SK-N-SH (cell line): ENCODE results near the gene GREM2. TPM values are rescaled to one million over a fixed set of nuclear protein-coding genes. Genes with fewer than 3 reads are reported as not detected.
A peak's percentile ranks its signal among the peaks of the same experiment; 100 is the strongest.

Source experiments
- CTCF ChIA-PET: fragments of 300-600, 350-600 bp; formaldehyde crosslinking; extraction: SDS; loops from one replicate; lab custom pipeline; 2021; lab: Yijun Ruan, JAX
- POLR2A ChIA-PET: fragments of 350-600 bp; sonication (Branson Sonifier 250); formaldehyde crosslinking; extraction: SDS; loops from one replicate; lab custom pipeline; 2020; ENCODE audit warnings: antibody characterized with exemption, inconsistent platforms; lab: Yijun Ruan, JAX
- DNase-seq: peaks from one replicate; pipeline ENCODE4 v3.0.0; 2012
- H2AFZ ChIP-seq: fragments of 200-600 bp; sonication (generic); 2 replicates; pipeline ENCODE4 v1.8.1; 2016; ENCODE audit warnings: antibody characterized with exemption, mild to moderate bottlenecking, low read depth
- H3F3A ChIP-seq: fragments of 200-600 bp; sonication (generic); replicated peaks from 2 replicates; pipeline ENCODE3; 2016; ENCODE audit warnings: antibody characterized with exemption, mild to moderate bottlenecking; ENCODE audit not compliant: insufficient read depth
- H3K27ac ChIP-seq, 2 experiments: fragments of 200-500 bp in 1 of 2; fragments of 200-600 bp in 1 of 2; sonication (Bioruptor generic) in 1 of 2; sonication (generic), shearing (Covaris generic) in 1 of 2; 2 replicates each; pipeline versions ENCODE4 v1.5.1 to v1.6.1; 2014 to 2016; ENCODE audit warnings: low read depth in 2 of 2, inconsistent platforms in 1 of 2, low read length in 1 of 2, mild to moderate bottlenecking in 1 of 2, mixed read lengths in 1 of 2
- H3K27me3 ChIP-seq: fragments of 200-600 bp; sonication (generic), shearing (Covaris generic); 2 replicates; pipeline ENCODE4 v1.6.1; 2016; ENCODE audit warnings: mixed run types; ENCODE audit not compliant: insufficient read depth
- H3K36me3 ChIP-seq, 2 experiments: fragments of 200-500 bp in 1 of 2; fragments of 200-600 bp in 1 of 2; sonication (Bioruptor generic) in 1 of 2; sonication (generic) in 1 of 2; replicated peaks in 1 of 2; 2 replicates each; pipeline versions ENCODE3 to v1.5.1; 2014 to 2016; ENCODE audit warnings: low read length in 1 of 2, mild to moderate bottlenecking in 1 of 2; ENCODE audit not compliant: insufficient read depth in 2 of 2, control insufficient read depth in 1 of 2
- H3K4me1 ChIP-seq, 2 experiments: fragments of 200-500 bp in 1 of 2; fragments of 200-600 bp in 1 of 2; sonication (Bioruptor generic) in 1 of 2; sonication (generic), shearing (Covaris generic) in 1 of 2; 2 replicates each; pipeline versions ENCODE4 v1.5.1 to v1.6.1; 2014 to 2016; ENCODE audit warnings: low read depth in 1 of 2, low read length in 1 of 2, mixed run types in 1 of 2; ENCODE audit not compliant: insufficient read depth in 2 of 2, control insufficient read depth in 1 of 2
- H3K4me2 ChIP-seq: fragments of 200-600 bp; sonication (generic), shearing (Covaris generic); 2 replicates; pipeline ENCODE4 v1.6.1; 2017; ENCODE audit warnings: mixed run types
- H3K4me3 ChIP-seq, 2 experiments: fragments of 200-500 bp in 1 of 2; fragments of 200-600 bp in 1 of 2; sonication (Bioruptor generic) in 1 of 2; sonication (generic), shearing (Covaris generic) in 1 of 2; 2 replicates each; pipeline versions ENCODE4 v1.5.1 to v1.8.1; 2014 to 2016; ENCODE audit warnings: low read depth in 2 of 2, inconsistent platforms in 1 of 2, low read length in 1 of 2, mild to moderate bottlenecking in 1 of 2, mixed read lengths in 1 of 2, moderate library complexity in 1 of 2
- H3K79me2 ChIP-seq: fragments of 200-600 bp; sonication (generic); 2 replicates; pipeline ENCODE4 v1.8.1; 2017; ENCODE audit warnings: mild to moderate bottlenecking; ENCODE audit not compliant: insufficient read depth
- H3K9ac ChIP-seq: fragments of 200-600 bp; sonication (generic); 2 replicates; pipeline ENCODE4 v1.6.1; 2017; ENCODE audit warnings: mixed run types
- H3K9me2 ChIP-seq: fragments of 200-600 bp; sonication (generic); 2 replicates; pipeline ENCODE4 v1.6.1; 2017; ENCODE audit warnings: mixed run types
- H3K9me3 ChIP-seq: fragments of 200-600 bp; sonication (generic); 2 replicates; pipeline ENCODE4 v1.6.1; 2017; ENCODE audit warnings: mixed run types, mild to moderate bottlenecking, moderate library complexity
- H4K20me1 ChIP-seq: fragments of 200-600 bp; sonication (generic); 2 replicates; pipeline ENCODE4 v1.6.1; 2017; ENCODE audit warnings: mild to moderate bottlenecking, mixed run types; ENCODE audit not compliant: insufficient read depth
- CHD2 ChIP-seq: fragments of 150-350 bp; IDR thresholded peaks from 2 replicates; pipeline ENCODE4 v1.6.1; 2018; ENCODE audit warnings: low read length; ENCODE audit not compliant: partially characterized antibody
- EP300 ChIP-seq, 2 experiments: IDR thresholded peaks; 2 replicates each; pipeline versions ENCODE4 v1.4.0 to v1.6.1; 2012; ENCODE audit warnings: borderline replicate concordance in 1 of 2, low read depth in 1 of 2, low read length in 1 of 2
- FOSL2 ChIP-seq: IDR thresholded peaks from 2 replicates; pipeline ENCODE4 v1.4.0; 2012; ENCODE audit warnings: low read depth, mild to moderate bottlenecking, moderate library complexity, borderline replicate concordance
- FOXJ3 ChIP-seq: sonication (generic); formaldehyde crosslinking; IDR thresholded peaks from 2 replicates; pipeline ENCODE4 v1.5.1; 2020; ENCODE audit warnings: mild to moderate bottlenecking, missing genetic modification reagents
- FOXM1 ChIP-seq: IDR thresholded peaks from 2 replicates; pipeline ENCODE4 v1.4.0; 2012; ENCODE audit warnings: low read depth, mild to moderate bottlenecking
- GABPA ChIP-seq: IDR thresholded peaks from 2 replicates; pipeline ENCODE4 v1.4.0; 2012; ENCODE audit warnings: low read depth, mild to moderate bottlenecking
- GATA2 ChIP-seq: sonication (generic); formaldehyde crosslinking; IDR thresholded peaks from 2 replicates; pipeline ENCODE4 v1.5.0; 2020; ENCODE audit warnings: mild to moderate bottlenecking, missing genetic modification reagents
- MAX ChIP-seq: IDR thresholded peaks from 2 replicates; pipeline ENCODE4 v1.4.0; 2012; ENCODE audit warnings: low read depth
- NFIC ChIP-seq: IDR thresholded peaks from 2 replicates; pipeline ENCODE4 v1.4.0; 2012; ENCODE audit warnings: borderline replicate concordance
- NRF1 ChIP-seq: IDR thresholded peaks from 2 replicates; pipeline ENCODE4 v1.6.1; 2012; ENCODE audit warnings: low read depth, mild to moderate bottlenecking, low read length
- POLR2AphosphoS5 ChIP-seq: IDR thresholded peaks from 2 replicates; pipeline ENCODE4 v1.6.1; 2012; ENCODE audit warnings: low read depth, low read length
- RCOR1 ChIP-seq: fragments of 150-350 bp; IDR thresholded peaks from 2 replicates; pipeline ENCODE4 v1.6.1; 2017; ENCODE audit warnings: antibody characterized with exemption, low read length
- REST ChIP-seq: IDR thresholded peaks from 2 replicates; pipeline ENCODE4 v1.6.1; 2012; ENCODE audit warnings: mild to moderate bottlenecking, low read depth, low read length, moderate library complexity
- RFX5 ChIP-seq: IDR thresholded peaks from 2 replicates; pipeline ENCODE4 v1.6.1; 2012; ENCODE audit warnings: mild to moderate bottlenecking, improper control_type of control experiment, low read length
- RXRA ChIP-seq: IDR thresholded peaks from 2 replicates; pipeline ENCODE4 v1.4.0; 2012; ENCODE audit warnings: low read depth, mild to moderate bottlenecking, borderline replicate concordance
- SMC3 ChIP-seq: IDR thresholded peaks from 2 replicates; pipeline ENCODE4 v1.6.1; 2012; ENCODE audit warnings: low read depth, low read length, improper control_type of control experiment
- TCF12 ChIP-seq: IDR thresholded peaks from 2 replicates; pipeline ENCODE4 v1.4.0; 2012
- TEAD4 ChIP-seq: IDR thresholded peaks from 2 replicates; pipeline ENCODE4 v1.4.0; 2012; ENCODE audit warnings: mild to moderate bottlenecking, borderline replicate concordance; ENCODE audit not compliant: insufficient read depth
- USF1 ChIP-seq: IDR thresholded peaks from 2 replicates; pipeline ENCODE4 v1.4.0; 2012; ENCODE audit warnings: low read depth, borderline replicate concordance
- YY1 ChIP-seq: IDR thresholded peaks from 2 replicates; pipeline ENCODE4 v1.4.0; 2012; ENCODE audit warnings: low read depth, mild to moderate bottlenecking
- WGBS: methylation state at CpG from one replicate; pipeline ENCODE4 v1.1.6; 2017; ENCODE audit warnings: low lambda C conversion rate; 5-methylcytosine and 5-hydroxymethylcytosine counted together
- polyA plus RNA-seq, 3 experiments: library from polyadenylated mRNA; depleted of rRNA; stranded (reverse); fragments of >200 nt; gene quantifications; 2 replicates each; pipeline ENCODE4 v1.2.3, GENCODE V29; 2012
- TF ChIP-seq, protein P1 (sequence below): fragments of 150-350 bp; IDR thresholded peaks from 2 replicates; pipeline ENCODE4 v1.6.1; 2016; ENCODE audit warnings: mild to moderate bottlenecking, low read depth, low read length

The GREM2 gene
- polyA plus RNA-seq, 1 of the 3 experiments (the other 2 are of a cell fraction), result 0.94 TPM

GRCh38 chr1:240610636-240611035 lies 1.3 kb downstream of the GREM2 start:
- CTCF ChIA-PET, result interaction anchor here (1.0 to 4.0 kb wide), 2 partner anchors 81 to 421 kb away, joined by 5 to 25 read pairs; no protein-coding TSS in a partner anchor

DNA sequence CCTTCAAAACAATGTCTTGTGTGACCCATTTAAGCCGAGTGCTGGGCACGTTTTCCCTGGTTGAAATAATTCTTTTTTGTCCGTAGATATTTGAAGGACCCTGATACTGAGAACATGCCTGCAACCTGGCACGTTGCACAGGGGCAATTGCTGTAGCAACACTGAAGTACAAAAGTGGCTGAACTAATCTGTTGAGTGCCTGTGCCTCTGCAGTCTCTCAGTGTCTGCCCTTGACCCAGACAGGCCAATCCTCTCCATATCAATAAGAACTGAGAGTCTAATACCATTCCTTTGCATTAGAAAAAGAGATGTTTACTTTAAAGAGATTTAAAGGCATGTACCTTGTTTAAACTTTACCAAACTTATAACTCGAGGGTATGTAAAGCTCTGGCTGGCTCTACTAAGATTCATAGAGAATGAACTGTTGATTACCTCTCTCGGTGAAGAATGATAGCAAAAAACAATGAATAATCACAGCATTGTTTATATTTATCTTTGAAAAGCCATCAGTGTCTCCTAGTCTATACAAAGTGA lies 2.4 kb downstream of the GREM2 start:
- Histone ChIP-seq H2AFZ (no peak overlapping the region), H3K27ac (no peak overlapping the region), H3K79me2 (no peaks in the 10 kb centered on the region), H3K9ac (no peak overlapping the region), H4K20me1 (no peaks in the 10 kb centered on the region), H3K4me2 (peak overlapping the region; percentile 13; the same call in 1 of the 2 replicates), H3K4me1 (peaks cover 0 to 7% of the 10 kb centered on the region in 2 experiments; a peak in 2 of 4 replicates), H3K36me3 (no peaks in the 10 kb centered on the region), H3K9me3 (no peaks in the 10 kb centered on the region), H3K9me2 (no peaks in the 10 kb centered on the region), H3K27me3 (no peaks in the 10 kb centered on the region), H3F3A (peaks cover 4% of the 10 kb centered on the region), H3K4me3 (no peak overlapping the region)
- ChIA-PET POLR2A (no interaction called here), CTCF (interaction anchor here (0.6 to 4.0 kb wide), 22 partner anchors 9 to 582 kb away, joined by 3 to 25 read pairs (median 4); partner anchors contain the start of gene FMN2)
- no peak for DNase-seq
- 78% methylated on average over 6 of the region's 6 CpGs for WGBS
- TF ChIP-seq YY1, result no peak
- TF ChIP-seq, protein P1, sequence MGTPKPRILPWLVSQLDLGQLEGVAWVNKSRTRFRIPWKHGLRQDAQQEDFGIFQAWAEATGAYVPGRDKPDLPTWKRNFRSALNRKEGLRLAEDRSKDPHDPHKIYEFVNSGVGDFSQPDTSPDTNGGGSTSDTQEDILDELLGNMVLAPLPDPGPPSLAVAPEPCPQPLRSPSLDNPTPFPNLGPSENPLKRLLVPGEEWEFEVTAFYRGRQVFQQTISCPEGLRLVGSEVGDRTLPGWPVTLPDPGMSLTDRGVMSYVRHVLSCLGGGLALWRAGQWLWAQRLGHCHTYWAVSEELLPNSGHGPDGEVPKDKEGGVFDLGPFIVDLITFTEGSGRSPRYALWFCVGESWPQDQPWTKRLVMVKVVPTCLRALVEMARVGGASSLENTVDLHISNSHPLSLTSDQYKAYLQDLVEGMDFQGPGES, result no peak
- no peak for TF ChIP-seq MAX
- TF ChIP-seq USF1, result no peak
- no peak for TF ChIP-seq RFX5
- TF ChIP-seq EP300 (IDR thresholded peaks at IDR 0.05; ENCODE audit: borderline replicate concordance in 1 of 2, low read depth in 1 of 2, low read length in 1 of 2), result no peak
- no peak for TF ChIP-seq TCF12
- no peak for TF ChIP-seq REST
- TF ChIP-seq RXRA, result no peak
- TF ChIP-seq FOSL2, result no peak
- TF ChIP-seq GATA2 (CRISPR knock-in tag), result no peak
- no peak for TF ChIP-seq NFIC
- no peak for TF ChIP-seq FOXM1
- TF ChIP-seq TEAD4, result no peak

More at GRCh38 chr1:240610636-240611035, 1.3 kb downstream of the GREM2 start:
- TF ChIP-seq MAX (no peak), CHD2 (no peak), RXRA (no peak), NFIC (no peak), FOXJ3 (no peak), GABPA (no peak), SMC3 (no peak), POLR2AphosphoS5 (no peak), NRF1 (no peak), RCOR1 (no peak), TCF12 (no peak), EP300 (IDR thresholded peaks at IDR 0.05; ENCODE audit: borderline replicate concordance in 1 of 2, low read depth in 1 of 2, low read length in 1 of 2) (no peak)
- TF ChIP-seq, protein P1, result no peak
- H3K27ac ChIP-seq, result no peak overlapping the region
- DNase-seq, result no peak
- no peaks in the 10 kb centered on the region for H3K36me3 ChIP-seq
- H3K27me3 ChIP-seq, result no peaks in the 10 kb centered on the region
- H2AFZ ChIP-seq, result no peak overlapping the region
- H3F3A ChIP-seq, result peaks cover 4% of the 10 kb centered on the region
- H3K4me3 ChIP-seq, result peak overlapping the region; percentile 12 to 72
- POLR2A ChIA-PET, result no interaction called here
- peaks cover 0 to 7% of the 10 kb centered on the region in 2 experiments; a peak in 2 of 4 replicates for H3K4me1 ChIP-seq
- H3K9me2 ChIP-seq, result no peaks in the 10 kb centered on the region
- H3K9me3 ChIP-seq, result no peaks in the 10 kb centered on the region
- peak overlapping the region; percentile 85 for H3K4me2 ChIP-seq
- no peak overlapping the region for H3K9ac ChIP-seq
- 82% methylated on average over 6 of the region's 6 CpGs for WGBS
- no peaks in the 10 kb centered on the region for H4K20me1 ChIP-seq
- H3K79me2 ChIP-seq, result no peaks in the 10 kb centered on the region
